Body of pancreas (tissue), 4 donors: ENCODE measurements around the gene TMEM212. TPM values are rescaled to one million over a fixed set of nuclear protein-coding genes. Genes with fewer than 3 reads are reported as not detected.

ENCODE experiments used
- ATAC-seq: fragments of 150-250 bp; one replicate; pipeline ENCODE4 v1.9.1; 2016
- DNase-seq, 4 donors: peaks; one replicate each; pipeline ENCODE4 v3.0.0-alpha.2; 2019
- H3K27ac ChIP-seq, 4 donors: fragments of 200-600 bp; sonication (generic); 1 replicate in 3 of 4; 2 replicates in 1 of 4; pipeline versions ENCODE4 v1.5.1 to v1.6.1; 2016 to 2019; ENCODE audit warnings: mild to moderate bottlenecking in 1 of 4, mixed read lengths in 1 of 4, moderate library complexity in 1 of 4
- H3K27me3 ChIP-seq, 2 donors: fragments of 200-600 bp; sonication (generic); one replicate each; pipeline ENCODE4 v1.6.0; 2016; ENCODE audit warnings: mild to moderate bottlenecking in 1 of 2
- H3K36me3 ChIP-seq, 2 donors: fragments of 200-600 bp; sonication (generic); replicated peaks in 1 of 2; 2 replicates each; pipeline ENCODE4 v1.5.1; 2016; ENCODE audit warnings: low read depth in 2 of 2; ENCODE audit not compliant: insufficient read depth in 1 of 2
- H3K4me1 ChIP-seq: fragments of 200-600 bp; sonication (generic); one replicate; pipeline ENCODE4 v1.6.0; 2016
- H3K4me3 ChIP-seq, 2 donors: fragments of 200-600 bp; sonication (generic); 1 replicate in 1 of 2; 2 replicates in 1 of 2; pipeline ENCODE4 v1.5.1; 2016 to 2019
- H3K9me3 ChIP-seq, 3 donors: fragments of 200-600 bp; sonication (generic); 1 replicate in 2 of 3; 2 replicates in 1 of 3; pipeline ENCODE4 v1.5.1; 2016
- CTCF ChIP-seq, 7 experiments: fragments of 450-650 bp in 4 of 7; fragments of 200-600 bp in 3 of 7; sonication (generic) in 3 of 7; IDR thresholded peaks; one replicate each; pipeline ENCODE4 v1.5.1; 2016 to 2019; ENCODE audit warnings: antibody characterized with exemption in 7 of 7
- POLR2A ChIP-seq, 3 donors: fragments of 450-650 bp; IDR thresholded peaks; one replicate each; pipeline ENCODE4 v1.6.1; 2016; ENCODE audit warnings: antibody characterized with exemption in 3 of 3, mild to moderate bottlenecking in 2 of 3
- WGBS, 2 donors: methylation state at CpG; one replicate each; pipeline ENCODE4 v1.1.5; 2017; 5-methylcytosine and 5-hydroxymethylcytosine counted together
- intact Hi-C: fragments of 100-400 bp; cut with DNase I; formaldehyde crosslinking; loops from one replicate; pipeline ENCODE4 v1.15.1; 2023
- total RNA-seq, 2 donors: library from RNA; depleted of rRNA; stranded (reverse); fragments of >200 nt; gene quantifications; one replicate each; pipeline ENCODE4 v1.1.0, GENCODE V29; 2016

Gene TMEM212
- total RNA-seq, 2 donors from 2014 or later = not detected

GRCh38 chr3:171876680-171877147, 33.6 kb downstream of the TMEM212 start:
- DNase-seq (no peak), ATAC-seq (no peak)
- no peaks in the 10 kb centered on the region for H3K27me3 ChIP-seq
- TF ChIP-seq POLR2A (IDR thresholded peaks at IDR 0.05) (no peak), CTCF (IDR thresholded peaks at IDR 0.05) (no peak)
- no peak overlapping the region for H3K4me3 ChIP-seq
- H3K9me3 ChIP-seq = no peaks in the 10 kb centered on the region
- peaks cover 18% of the 10 kb centered on the region for H3K4me1 ChIP-seq
- no peaks in the 10 kb centered on the region for H3K36me3 ChIP-seq
- intact Hi-C loops = no loop called here
- 71 to 73% methylated on average over 5 of the region's 5 CpGs for WGBS, 2 donors
- no peak overlapping the region for H3K27ac ChIP-seq

GRCh38 chr3:171878461-171879225, 35.5 kb downstream of the TMEM212 start:
- WGBS, 2 donors = 69 to 74% methylated on average over 4 of the region's 4 CpGs

GRCh38 chr3:171879472-171879871, 36.3 kb downstream of the TMEM212 start:
- intact Hi-C loops = no loop called here
- Histone ChIP-seq H3K4me1 (peaks cover 20% of the 10 kb centered on the region), H3K9me3 (no peaks in the 10 kb centered on the region), H3K36me3 (no peaks in the 10 kb centered on the region), H3K27ac (no peak overlapping the region), H3K4me3 (no peak overlapping the region), H3K27me3 (no peaks in the 10 kb centered on the region)
- TF ChIP-seq CTCF (IDR thresholded peaks at IDR 0.05) = no peak
- no peak for TF ChIP-seq POLR2A (IDR thresholded peaks at IDR 0.05)
- ATAC-seq = no peak
- no peak for DNase-seq
- 76 to 92% methylated on average over 3 of the region's 3 CpGs for WGBS, 2 donors

More at GRCh38 chr3:171878461-171879225, 35.5 kb downstream of the TMEM212 start:
- ATAC-seq = no peak
- intact Hi-C loops = no loop called here
- H3K4me1 ChIP-seq = peaks cover 24% of the 10 kb centered on the region
- H3K9me3 ChIP-seq = no peaks in the 10 kb centered on the region
- H3K27me3 ChIP-seq = no peaks in the 10 kb centered on the region
- no peak for TF ChIP-seq CTCF (IDR thresholded peaks at IDR 0.05)
- no peak for TF ChIP-seq POLR2A (IDR thresholded peaks at IDR 0.05)
- no peak overlapping the region for H3K4me3 ChIP-seq
- no peaks in the 10 kb centered on the region for H3K36me3 ChIP-seq
- DNase-seq = no peak
- H3K27ac ChIP-seq = no peak overlapping the region

DNA sequence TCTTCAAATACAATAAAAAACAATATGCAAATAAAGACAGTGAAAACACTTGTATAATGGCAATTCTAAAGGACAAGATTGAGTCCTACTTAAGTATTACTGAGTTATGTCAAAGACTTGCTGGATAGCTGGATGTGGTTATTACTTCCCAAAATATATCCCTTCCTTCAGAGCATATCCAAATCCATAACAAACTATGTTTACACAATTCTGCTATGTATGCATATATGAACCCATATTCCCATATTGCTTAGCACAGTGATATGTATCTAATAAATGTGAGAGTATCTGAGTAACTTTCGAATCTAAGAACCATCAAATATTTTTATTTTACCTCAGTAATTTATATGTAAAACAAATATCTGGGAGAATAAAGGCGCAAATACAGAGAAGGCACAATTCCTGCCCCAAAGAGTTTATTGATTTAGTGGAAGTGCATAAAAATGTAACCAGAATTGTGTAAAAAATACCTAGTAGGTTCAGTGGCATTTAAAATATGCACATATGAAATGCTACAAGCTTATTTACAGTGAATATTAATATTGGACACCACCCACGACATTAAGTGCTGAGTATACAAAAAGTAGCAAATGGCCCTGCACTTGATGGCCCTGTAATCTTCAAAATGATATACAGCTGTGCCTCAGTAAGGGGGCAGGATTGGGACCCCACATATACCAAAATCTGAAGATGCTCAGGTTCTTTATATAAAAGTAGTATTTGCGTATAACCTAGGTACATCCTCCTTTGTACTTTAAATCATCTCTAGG, 37.1 kb downstream of the TMEM212 start:
- no peaks in the 10 kb centered on the region for H3K36me3 ChIP-seq
- H3K4me3 ChIP-seq = no peak overlapping the region
- 86 to 87% methylated on average over 4 of the region's 4 CpGs for WGBS, 2 donors
- H3K9me3 ChIP-seq = no peaks in the 10 kb centered on the region
- ATAC-seq = no peak
- peaks cover 14% of the 10 kb centered on the region for H3K4me1 ChIP-seq
- DNase-seq = no peak
- no peaks in the 10 kb centered on the region for H3K27me3 ChIP-seq
- TF ChIP-seq CTCF (IDR thresholded peaks at IDR 0.05) (no peak), POLR2A (IDR thresholded peaks at IDR 0.05) (no peak)
- intact Hi-C loops = no loop called here
- H3K27ac ChIP-seq = no peak overlapping the region
